ENCODE data around the gene FGGY.

Gene FGGY

DNA sequence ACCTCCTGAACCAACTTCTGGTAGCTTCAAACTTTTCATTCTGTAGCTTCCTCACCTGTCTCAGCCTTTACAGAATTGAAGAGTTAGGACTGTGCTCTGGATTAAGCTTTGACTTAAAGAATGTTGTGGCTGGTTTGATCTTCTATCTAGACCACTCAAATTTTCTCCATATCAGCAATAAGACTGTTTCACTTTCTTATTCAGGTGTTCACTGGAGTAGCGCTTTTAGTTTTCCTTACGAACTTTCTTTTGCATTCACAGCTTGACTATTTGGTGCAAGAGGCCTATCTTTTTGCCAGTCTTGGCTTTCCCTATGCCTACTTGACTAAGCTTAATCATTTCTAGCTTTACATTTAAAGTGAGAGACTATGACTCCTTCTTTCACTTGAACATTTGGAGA is 31.5 kb downstream of the FGGY start:
- TF ChIP-seq CTCF (IDR thresholded peaks at IDR 0.05; ENCODE audit: low read depth, low read length, missing control alignments): no peak
- no peak for DNase-seq (ENCODE audit: low read depth)
- no peak overlapping the region for H3K4me3 ChIP-seq (ENCODE audit: low read depth, low read length)
- in situ Hi-C loops (cut with HindIII; ENCODE audit: low sequenced_read_pairs): no loop called here

- in situ Hi-C loops (cut with HindIII; ENCODE audit: low sequenced_read_pairs): no loop called here
- H3K4me3 ChIP-seq (ENCODE audit: low read depth, low read length): no peak overlapping the region
- no peak for DNase-seq (ENCODE audit: low read depth)
- TF ChIP-seq CTCF (IDR thresholded peaks at IDR 0.05; ENCODE audit: low read depth, low read length, missing control alignments): no peak
Observed at GRCh38 chr1:59329412-59330053, 32.6 kb downstream of the FGGY start.

DNA sequence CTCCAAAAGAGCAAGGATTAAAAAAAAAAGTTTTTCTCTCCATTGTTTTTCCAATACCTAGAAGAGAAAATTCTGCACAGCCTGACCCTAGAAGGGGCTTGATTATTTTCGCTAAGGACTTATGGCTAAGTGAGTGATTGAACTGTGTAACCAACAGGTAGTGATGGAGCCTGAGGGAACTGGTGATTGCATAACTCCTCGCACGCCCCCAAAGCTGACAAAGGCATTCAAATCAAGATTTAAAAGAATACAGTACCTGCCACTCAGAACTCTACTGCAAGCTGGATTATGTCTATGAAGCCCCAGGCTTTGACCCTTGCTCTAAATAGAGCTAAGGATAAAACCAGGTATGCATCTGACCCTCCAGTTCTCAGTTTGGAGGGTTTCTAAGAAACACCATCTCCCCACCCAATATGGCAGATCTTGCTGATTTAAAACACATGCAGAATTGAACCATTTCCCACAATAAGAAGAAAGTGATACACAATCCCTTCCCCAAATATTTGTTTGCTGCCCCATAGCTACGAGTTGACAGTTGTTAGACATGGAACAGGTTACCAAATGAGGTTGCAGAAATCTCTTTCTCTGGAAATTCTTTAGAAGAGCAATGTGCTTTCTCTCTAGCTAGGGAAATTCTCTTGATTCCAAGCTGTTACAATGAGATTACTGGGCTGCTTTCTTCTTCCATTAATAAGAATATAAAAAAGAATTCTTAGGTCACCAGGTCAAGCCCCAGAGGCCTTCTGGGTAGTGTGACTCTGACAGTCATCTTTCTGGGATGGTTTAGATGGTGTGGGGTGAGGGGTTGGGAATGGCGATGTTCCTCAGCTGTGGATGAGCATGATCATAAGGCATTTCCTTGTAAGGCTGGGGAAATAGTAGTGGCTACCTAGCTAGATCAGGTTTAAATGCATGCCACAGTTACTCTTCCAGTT is 35.1 kb downstream of the FGGY start:
- TF ChIP-seq CTCF (IDR thresholded peaks at IDR 0.05; ENCODE audit: low read depth, low read length, missing control alignments): no peak
- no peak overlapping the region for H3K4me3 ChIP-seq (ENCODE audit: low read depth, low read length)
- in situ Hi-C loops (cut with HindIII; ENCODE audit: low sequenced_read_pairs): no loop called here
- no peak for DNase-seq (ENCODE audit: low read depth)

DNA sequence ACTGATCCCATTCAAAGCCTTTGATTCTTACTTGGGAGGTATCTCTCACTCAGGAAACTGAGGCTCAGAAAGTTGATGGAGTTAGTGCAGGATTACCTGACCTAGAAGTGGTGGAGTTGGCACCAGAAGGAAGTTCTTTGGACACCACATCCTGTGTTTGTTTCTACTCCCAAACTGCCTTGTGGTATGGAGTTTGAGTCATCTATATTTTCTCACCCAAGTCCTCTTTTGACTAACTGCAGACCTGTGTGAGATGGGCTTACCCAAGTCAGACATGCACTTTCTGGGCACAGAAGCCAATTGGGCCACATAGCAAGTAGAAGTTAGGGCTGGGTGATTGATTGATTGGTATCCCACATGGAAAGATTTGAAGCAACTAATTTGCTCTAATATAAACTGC is 36.1 kb downstream of the FGGY start:
- in situ Hi-C loops (cut with HindIII; ENCODE audit: low sequenced_read_pairs): no loop called here
- TF ChIP-seq CTCF (IDR thresholded peaks at IDR 0.05; ENCODE audit: low read depth, low read length, missing control alignments): no peak
- no peak overlapping the region for H3K4me3 ChIP-seq (ENCODE audit: low read depth, low read length)
- DNase-seq (ENCODE audit: low read depth): peak; percentile 51

DNA sequence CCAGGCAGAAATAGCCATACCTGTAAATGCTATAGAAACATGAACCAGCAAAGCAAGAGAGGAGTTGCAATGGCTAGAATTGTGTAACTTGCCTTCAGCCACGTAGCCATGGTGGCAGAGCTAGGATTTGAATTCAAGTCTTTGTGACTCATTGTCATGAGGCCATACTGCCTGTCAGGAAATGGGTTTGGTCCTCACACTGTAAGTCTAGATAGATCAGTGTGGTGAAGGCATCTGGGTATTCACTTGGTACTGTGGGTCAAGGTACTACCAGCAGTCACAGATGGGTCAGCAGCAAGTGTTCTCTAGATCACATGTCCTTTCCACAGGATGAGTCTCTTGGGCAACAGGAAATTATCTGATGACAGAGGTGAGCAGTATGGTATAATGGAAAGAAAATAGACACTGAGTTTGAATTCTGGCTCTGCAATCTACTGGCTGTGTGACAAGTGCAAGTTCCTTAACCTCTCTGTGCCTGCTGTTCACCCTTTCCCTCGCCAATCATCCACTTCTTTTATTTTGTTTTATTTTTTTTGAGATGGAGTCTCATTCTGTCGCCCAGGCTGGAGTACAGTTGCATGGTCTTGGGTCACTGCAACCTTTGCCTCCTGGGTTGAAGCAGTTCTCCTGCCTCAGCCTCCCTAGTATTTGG is 36.9 kb downstream of the FGGY start:
- TF ChIP-seq CTCF (IDR thresholded peaks at IDR 0.05; ENCODE audit: low read depth, low read length, missing control alignments): no peak
- H3K4me3 ChIP-seq (ENCODE audit: low read depth, low read length): no peak overlapping the region
- DNase-seq (ENCODE audit: low read depth): no peak
- in situ Hi-C loops (cut with HindIII; ENCODE audit: low sequenced_read_pairs): no loop called here

- TF ChIP-seq CTCF (IDR thresholded peaks at IDR 0.05; ENCODE audit: low read depth, low read length, missing control alignments): no peak
- H3K4me3 ChIP-seq (ENCODE audit: low read depth, low read length): no peak overlapping the region
- in situ Hi-C loops (cut with HindIII; ENCODE audit: low sequenced_read_pairs): no loop called here
- no peak for DNase-seq (ENCODE audit: low read depth)
Observed at GRCh38 chr1:59340411-59341307, 43.8 kb downstream of the FGGY start.
